Endothelial cell of umbilical vein (primary cell): ENCODE data around the gene SMIM7.

ENCODE experiments used
- CTCF ChIP-seq, 2 donors: IDR thresholded peaks; 1 replicate in 1 of 2; 2 replicates in 1 of 2; pipeline ENCODE4 v1.5.1; 2011; ENCODE audit warnings: low read length in 2 of 2, mild to moderate bottlenecking in 2 of 2, moderate library complexity in 2 of 2, control low read depth in 1 of 2, inconsistent platforms in 1 of 2, low read depth in 1 of 2; ENCODE audit not compliant: insufficient read depth in 1 of 2; ENCODE audit errors: extremely low read depth in 1 of 2
- EZH2 ChIP-seq: IDR thresholded peaks from 2 replicates; pipeline ENCODE4 v1.6.1; 2012; ENCODE audit warnings: borderline replicate concordance, low read depth, mild to moderate bottlenecking, moderate library complexity, low read length, inconsistent platforms; ENCODE audit not compliant: severe bottlenecking
- JUN ChIP-seq: IDR thresholded peaks from 2 replicates; pipeline ENCODE4 v1.6.1; 2011; ENCODE audit warnings: borderline replicate concordance, low read depth; ENCODE audit not compliant: insufficient read length, insufficient read depth
- MAX ChIP-seq: IDR thresholded peaks from 2 replicates; pipeline ENCODE4 v1.6.1; 2011; ENCODE audit not compliant: insufficient read depth, insufficient read length
- POLR2A ChIP-seq: IDR thresholded peaks from 2 replicates; pipeline ENCODE4 v1.6.1; 2012; ENCODE audit warnings: low read depth, mild to moderate bottlenecking, control low read depth, low read length
- POLR2AphosphoS5 ChIP-seq: IDR thresholded peaks from 2 replicates; pipeline ENCODE4 v1.6.1; 2012; ENCODE audit warnings: low read depth, mild to moderate bottlenecking, control low read depth, low read length, moderate library complexity; ENCODE audit not compliant: insufficient read depth

- TF ChIP-seq CTCF (IDR thresholded peaks at IDR 0.05; ENCODE audit: extremely low read depth in 1 of 2, insufficient read depth in 1 of 2, low read depth in 1 of 2, low read length in 2 of 2) (no peak), POLR2A (no peak), EZH2 (no peak), POLR2AphosphoS5 (no peak), MAX (no peak), JUN (no peak)
Measured at GRCh38 chr19:16654627-16655026, 5.3 kb downstream of the SMIM7 start.
